DMS53 treated with DMSO at 0.1 percent for 48 hours (cell line): Measurements from ENCODE around the gene PNP.
"Not testable (repeated sequence)": the region's sequence is repeated elsewhere in the genome, so short reads cannot be mapped to it uniquely, and the experiment has no call there.

Experiments
- DNase-seq: peaks from one replicate; lab custom pipeline; 2025; ENCODE audit not compliant: unreplicated experiment; lab: John Stamatoyannopoulos, UW

Gene PNP

GRCh38 chr14:20489093-20489994, 20.1 kb downstream of the PNP start:
- no peak for DNase-seq

- no peak for DNase-seq
Observed at GRCh38 chr14:20490563-20490962, 21.4 kb downstream of the PNP start.

- no peak for DNase-seq
Observed at GRCh38 chr14:20492486-20492885, 23.3 kb downstream of the PNP start.

- no peak for DNase-seq
Observed at GRCh38 chr14:20493634-20494033, 24.4 kb downstream of the PNP start.

GRCh38 chr14:20494935-20495766, 25.9 kb downstream of the PNP start:
- no peak for DNase-seq

GRCh38 chr14:20498622-20499021, 29.4 kb downstream of the PNP start:
- no peak for DNase-seq

- DNase-seq: no peak
Observed at GRCh38 chr14:20499108-20499507, 29.9 kb downstream of the PNP start.

- DNase-seq: no peak
Observed at GRCh38 chr14:20499881-20500280, 30.7 kb downstream of the PNP start.

GRCh38 chr14:20501346-20501745, 32.1 kb downstream of the PNP start:
- no peak for DNase-seq

- DNase-seq: no peak
Observed at GRCh38 chr14:20503898-20504297, 34.7 kb downstream of the PNP start.

GRCh38 chr14:20506276-20506675, 37.1 kb downstream of the PNP start:
- not testable (repeated sequence) for DNase-seq

GRCh38 chr14:20506752-20507151, 37.5 kb downstream of the PNP start:
- not testable (repeated sequence) for DNase-seq

- DNase-seq: not testable (repeated sequence)
Observed at GRCh38 chr14:20507537-20507936, 38.3 kb downstream of the PNP start.

- DNase-seq: no peak
Observed at GRCh38 chr14:20508367-20508766, 39.2 kb downstream of the PNP start.

- no peak for DNase-seq
Observed at GRCh38 chr14:20512177-20512905, 43.1 kb downstream of the PNP start.

GRCh38 chr14:20515846-20516245, 46.6 kb downstream of the PNP start:
- no peak for DNase-seq

GRCh38 chr14:20516921-20517320, 47.7 kb downstream of the PNP start:
- no peak for DNase-seq

- no peak for DNase-seq
Observed at GRCh38 chr14:20522332-20522731, 53.1 kb downstream of the PNP start.

- DNase-seq: no peak
Observed at GRCh38 chr14:20524027-20524426, 54.8 kb downstream of the PNP start.
